Esophagus muscularis mucosa (tissue), 4 donors: ENCODE measurements around the gene ZSCAN10. TPM values are rescaled to one million over a fixed set of nuclear protein-coding genes. Genes with fewer than 3 reads are reported as not detected.

Experiments
- DNase-seq: peaks from one replicate; pipeline ENCODE4 v3.0.0-alpha.2; 2017; ENCODE audit errors: extremely low spot score
- H3K27ac ChIP-seq, 4 donors: fragments of 200-600 bp; sonication (generic); replicated peaks in 1 of 4; 1 replicate in 3 of 4; 2 replicates in 1 of 4; pipeline ENCODE4 v1.5.1; 2016 to 2019; ENCODE audit warnings: mild to moderate bottlenecking in 1 of 4
- H3K27me3 ChIP-seq, 4 donors: fragments of 200-600 bp; sonication (generic); one replicate each; pipeline versions ENCODE4 v1.5.1 to v1.6.0; 2016 to 2019
- H3K36me3 ChIP-seq, 4 donors: fragments of 200-600 bp; sonication (generic); one replicate each; pipeline ENCODE4 v1.5.1; 2016 to 2019
- H3K4me1 ChIP-seq, 4 donors: fragments of 200-600 bp; sonication (generic); one replicate each; pipeline ENCODE4 v1.5.1; 2016 to 2019
- H3K4me3 ChIP-seq, 4 donors: fragments of 200-600 bp; sonication (generic); 1 replicate in 2 of 4; 2 replicates in 2 of 4; pipeline ENCODE4 v1.5.1; 2016 to 2019; ENCODE audit warnings: mild to moderate bottlenecking in 4 of 4, moderate library complexity in 1 of 4
- H3K9me3 ChIP-seq, 4 donors: fragments of 200-600 bp; sonication (generic); 1 replicate in 3 of 4; 2 replicates in 1 of 4; pipeline ENCODE4 v1.5.1; 2016 to 2019
- CTCF ChIP-seq, 3 experiments: fragments of 200-600 bp in 2 of 3; fragments of 450-650 bp in 1 of 3; sonication (generic) in 2 of 3; IDR thresholded peaks; one replicate each; pipeline ENCODE4 v1.5.1; 2017 to 2019; ENCODE audit warnings: antibody characterized with exemption in 3 of 3, mild to moderate bottlenecking in 2 of 3, moderate library complexity in 1 of 3
- EP300 ChIP-seq: sonication (generic); formaldehyde crosslinking; IDR thresholded peaks from one replicate; pipeline ENCODE4 v1.6.1; 2017; ENCODE audit warnings: antibody characterized with exemption
- POLR2A ChIP-seq: fragments of 450-650 bp; IDR thresholded peaks from one replicate; pipeline ENCODE4 v1.6.1; 2017; ENCODE audit warnings: antibody characterized with exemption, moderate library complexity, mild to moderate bottlenecking, low read depth
- POLR2AphosphoS5 ChIP-seq, 2 donors: sonication (generic); formaldehyde crosslinking; IDR thresholded peaks; one replicate each; pipeline ENCODE4 v1.6.1; 2017; ENCODE audit warnings: antibody characterized with exemption in 2 of 2
- WGBS: methylation state at CpG from one replicate; pipeline ENCODE4 v1.1.5; 2018; 5-methylcytosine and 5-hydroxymethylcytosine counted together
- intact Hi-C: fragments of 100-400 bp; cut with DNase I; formaldehyde crosslinking; loops from one replicate; pipeline ENCODE4 v1.15.1; 2023
- total RNA-seq, 4 donors: library from RNA; depleted of rRNA; stranded (reverse); fragments of >200 nt; gene quantifications; one replicate each; pipeline versions ENCODE4 v1.1.0 to v1.2.1, GENCODE V29; 2016

Gene ZSCAN10
- total RNA-seq, 4 donors from 2014 or later: not detected

GRCh38 chr16:3145660-3146059, 46.6 kb upstream of the ZSCAN10 start:
- TF ChIP-seq POLR2A (no peak), EP300 (no peak), POLR2AphosphoS5 (IDR thresholded peaks at IDR 0.05) (no peak), CTCF (IDR thresholded peaks at IDR 0.05) (no peak)
- intact Hi-C loops: no loop called here
- peaks cover 20 to 26% (median 23%) of the 10 kb centered on the region in 4 donors for H3K36me3 ChIP-seq
- no peaks in the 10 kb centered on the region for H3K27me3 ChIP-seq
- peaks cover 14 to 24% (median 16%) of the 10 kb centered on the region in 4 donors for H3K4me1 ChIP-seq
- no peak overlapping the region for H3K27ac ChIP-seq
- H3K4me3 ChIP-seq: no peak overlapping the region
- H3K9me3 ChIP-seq: no peaks in the 10 kb centered on the region
- DNase-seq: no peak
- WGBS: 83% methylated on average over 12 of the region's 12 CpGs

- Histone ChIP-seq H3K4me1 (peaks cover 11 to 24% (median 14%) of the 10 kb centered on the region in 4 donors), H3K9me3 (no peaks in the 10 kb centered on the region), H3K36me3 (peaks cover 21 to 31% (median 27%) of the 10 kb centered on the region in 4 donors), H3K27me3 (no peaks in the 10 kb centered on the region), H3K27ac (no peak overlapping the region), H3K4me3 (no peak overlapping the region)
- DNase-seq: no peak
- intact Hi-C loops: no loop called here
- no peak for TF ChIP-seq POLR2AphosphoS5 (IDR thresholded peaks at IDR 0.05)
- TF ChIP-seq EP300: no peak
- no peak for TF ChIP-seq CTCF (IDR thresholded peaks at IDR 0.05)
- TF ChIP-seq POLR2A: no peak
- 87% methylated on average over 10 of the region's 10 CpGs for WGBS
Observed at GRCh38 chr16:3145151-3145550, 46.1 kb upstream of the ZSCAN10 start.

GRCh38 chr16:3144321-3144983, 45.4 kb upstream of the ZSCAN10 start:
- 83% methylated on average over 6 of the region's 18 CpGs for WGBS
- Histone ChIP-seq H3K36me3 (peaks cover 21 to 38% (median 34%) of the 10 kb centered on the region in 4 donors), H3K4me3 (no peak overlapping the region), H3K27ac (no peak overlapping the region), H3K4me1 (peaks cover 4 to 20% (median 7%) of the 10 kb centered on the region in 4 donors), H3K9me3 (no peaks in the 10 kb centered on the region), H3K27me3 (no peaks in the 10 kb centered on the region)
- intact Hi-C loops: no loop called here
- DNase-seq: no peak
- TF ChIP-seq POLR2AphosphoS5 (IDR thresholded peaks at IDR 0.05): no peak
- no peak for TF ChIP-seq EP300
- no peak for TF ChIP-seq CTCF (IDR thresholded peaks at IDR 0.05)
- TF ChIP-seq POLR2A: no peak

GRCh38 chr16:3143598-3144320, 44.7 kb upstream of the ZSCAN10 start:
- Histone ChIP-seq H3K36me3 (peaks cover 23 to 45% (median 41%) of the 10 kb centered on the region in 4 donors), H3K4me1 (peaks cover 0 to 16% (median 3%) of the 10 kb centered on the region in 4 donors), H3K4me3 (no peak overlapping the region), H3K27me3 (no peaks in the 10 kb centered on the region), H3K9me3 (no peaks in the 10 kb centered on the region), H3K27ac (no peak overlapping the region)
- no peak for DNase-seq
- intact Hi-C loops: no loop called here
- WGBS: 82% methylated on average over 13 of the region's 23 CpGs
- TF ChIP-seq EP300 (no peak), CTCF (IDR thresholded peaks at IDR 0.05) (no peak), POLR2AphosphoS5 (IDR thresholded peaks at IDR 0.05) (no peak), POLR2A (peak; percentile 47)
